WERI-Rb-1 (cell line): ENCODE measurements around the gene LAPTM5.

Experiments used
- DNase-seq: peaks from one replicate; pipeline ENCODE4 v3.0.0-alpha.2; 2020
- H3K27ac ChIP-seq: fragments of 250-450 bp; sonication (Bioruptor Pico); 2 replicates; pipeline ENCODE4 v1.5.1; 2020; ENCODE audit warnings: mild to moderate bottlenecking, moderate library complexity
- H3K27me3 ChIP-seq: fragments of 250-450 bp; sonication (Bioruptor Pico); 2 replicates; pipeline ENCODE4 v1.5.1; 2021; ENCODE audit warnings: mild to moderate bottlenecking, low read depth, moderate library complexity; ENCODE audit not compliant: insufficient read depth, severe bottlenecking
- H3K36me3 ChIP-seq: fragments of 250-450 bp; sonication (Bioruptor Pico); 2 replicates; pipeline ENCODE4 v1.5.1; 2020; ENCODE audit warnings: mild to moderate bottlenecking, moderate library complexity
- H3K4me3 ChIP-seq: 2 replicates; pipeline ENCODE4 v1.5.1; 2011; ENCODE audit warnings: low read depth, mild to moderate bottlenecking, control low read depth, low read length
- H3K9me3 ChIP-seq: fragments of 250-450 bp; sonication (Bioruptor Pico); 2 replicates; pipeline ENCODE4 v1.5.1; 2021; ENCODE audit warnings: mild to moderate bottlenecking, moderate library complexity; ENCODE audit not compliant: severe bottlenecking
- CTCF ChIP-seq: IDR thresholded peaks from 2 replicates; pipeline ENCODE4 v1.5.1; 2011; ENCODE audit warnings: low read depth, mild to moderate bottlenecking, control low read depth, inconsistent platforms, low read length

The LAPTM5 gene

DNA sequence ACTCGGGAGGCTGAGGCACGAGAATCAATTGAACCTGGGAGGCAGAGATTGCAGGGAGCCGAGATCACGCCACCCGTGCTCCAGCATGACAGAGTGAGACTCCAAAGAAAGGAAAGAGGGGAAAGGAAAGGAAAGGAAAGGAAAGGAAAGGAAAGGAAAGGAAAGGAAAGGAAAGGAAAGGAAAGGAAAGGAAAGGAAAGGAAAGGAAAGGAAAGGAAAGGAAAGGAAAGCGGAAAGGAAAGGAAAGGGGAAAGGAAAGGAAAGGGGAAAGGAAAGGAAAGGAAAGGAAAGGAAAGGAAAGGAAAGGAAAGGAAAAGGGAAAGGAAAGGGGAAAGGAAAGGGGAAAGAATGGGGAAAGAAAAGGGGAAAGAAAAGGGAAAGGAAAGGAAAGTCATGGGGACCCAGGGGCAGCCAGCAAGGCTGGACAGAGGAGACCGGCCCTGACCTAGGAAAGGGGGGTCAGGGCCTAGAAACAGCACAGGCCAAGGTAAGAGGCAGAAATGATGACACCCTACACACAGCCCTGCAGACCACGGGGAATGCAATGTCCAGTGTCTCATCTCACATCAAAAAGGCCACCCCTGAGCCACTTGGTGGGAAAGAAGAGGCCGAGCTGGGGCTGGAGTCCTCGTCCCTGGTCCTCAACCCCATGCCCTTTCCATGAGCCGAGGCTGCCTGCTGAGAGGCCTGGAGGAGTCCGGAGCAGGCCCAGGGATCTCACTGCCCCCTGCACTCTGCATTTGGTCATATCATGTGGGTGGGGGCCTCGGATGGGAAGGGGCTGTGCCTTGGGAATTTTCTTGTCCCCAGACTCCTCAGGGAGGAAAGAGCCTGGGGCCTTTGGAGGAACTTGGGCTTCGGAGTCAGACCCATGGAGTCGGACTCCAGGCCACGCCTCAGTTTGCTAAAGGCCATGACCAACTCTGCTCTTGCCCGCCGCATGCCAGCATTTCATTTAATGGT is 18.8 kb upstream of the LAPTM5 start:
- no peak for TF ChIP-seq CTCF
- H3K4me3 ChIP-seq: no peak overlapping the region
- DNase-seq: no peak
- no peaks in the 10 kb centered on the region for H3K36me3 ChIP-seq
- no peaks in the 10 kb centered on the region for H3K9me3 ChIP-seq
- no peaks in the 10 kb centered on the region for H3K27me3 ChIP-seq
- no peak overlapping the region for H3K27ac ChIP-seq

DNA sequence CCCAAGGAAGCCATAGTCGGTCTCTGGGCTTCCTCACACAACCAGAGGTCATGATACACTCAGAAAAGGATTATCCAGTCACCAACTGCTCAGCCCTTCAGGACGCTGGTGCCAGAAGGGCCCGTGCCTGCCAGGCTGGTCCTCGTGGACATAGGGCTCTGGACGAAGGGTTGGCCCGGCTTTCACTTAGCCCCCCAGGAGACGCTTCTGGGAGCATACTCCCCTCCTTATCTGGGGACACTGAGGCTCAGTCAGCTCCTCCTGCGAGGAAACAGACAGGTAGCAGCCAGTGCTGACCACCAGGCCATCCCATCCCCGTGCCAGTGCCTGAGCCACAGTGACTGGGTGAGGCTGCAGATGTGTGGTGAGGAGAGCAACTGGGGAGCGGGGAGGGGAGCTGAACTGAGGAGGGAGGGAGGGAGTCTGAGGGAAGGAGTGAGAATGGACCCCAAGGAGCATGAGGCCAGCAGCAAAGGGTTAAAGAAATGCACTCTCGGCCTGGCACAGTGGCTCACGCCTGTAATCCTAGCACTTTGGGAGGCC is 17.9 kb upstream of the LAPTM5 start:
- H3K27ac ChIP-seq: no peak overlapping the region
- no peaks in the 10 kb centered on the region for H3K9me3 ChIP-seq
- H3K4me3 ChIP-seq: no peak overlapping the region
- TF ChIP-seq CTCF: no peak
- no peak for DNase-seq
- no peaks in the 10 kb centered on the region for H3K27me3 ChIP-seq
- no peaks in the 10 kb centered on the region for H3K36me3 ChIP-seq

DNA sequence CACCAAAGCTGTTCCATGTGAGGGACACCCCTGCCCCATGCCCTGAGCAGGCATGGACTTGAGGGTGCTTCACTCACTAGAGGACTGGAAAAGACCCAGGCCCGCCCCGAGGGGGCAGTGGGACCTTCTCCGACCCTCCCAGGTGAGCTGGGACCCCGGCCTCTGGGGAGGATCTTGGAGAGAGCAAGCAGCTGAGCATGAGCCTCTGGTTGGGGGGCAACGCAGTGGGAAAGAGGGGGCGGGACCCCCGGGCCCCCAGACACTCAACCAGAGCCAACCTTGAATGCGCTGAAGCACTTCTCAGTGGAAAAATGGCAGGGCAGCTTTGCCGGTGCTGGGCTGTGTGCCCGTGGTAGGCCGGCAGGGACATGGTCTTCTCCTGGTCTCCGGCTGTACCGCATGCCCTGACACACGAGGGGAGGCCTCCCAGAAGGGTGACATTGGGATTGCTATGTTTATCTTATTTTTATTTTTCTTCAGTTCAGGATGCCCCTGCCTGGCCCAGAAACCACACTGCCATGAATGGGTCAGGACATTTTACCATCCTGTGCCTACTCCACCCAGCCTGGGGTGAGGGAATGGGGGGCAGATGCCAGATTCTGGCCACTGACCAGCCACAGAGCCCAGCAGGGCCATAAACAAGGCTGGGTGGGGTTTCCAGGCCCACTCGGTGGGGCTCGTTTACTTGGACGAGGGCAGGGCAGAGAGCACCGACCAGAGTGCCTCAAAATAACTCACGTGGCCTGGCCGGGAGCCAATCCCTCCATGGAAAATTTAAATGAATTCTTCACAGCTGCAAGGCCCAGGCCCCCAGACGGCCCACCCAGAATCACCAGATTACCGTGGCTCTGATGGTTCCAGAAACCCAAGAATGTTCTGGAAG is 17.2 kb upstream of the LAPTM5 start:
- TF ChIP-seq CTCF: no peak
- Histone ChIP-seq H3K36me3 (no peaks in the 10 kb centered on the region), H3K4me3 (no peak overlapping the region), H3K9me3 (no peaks in the 10 kb centered on the region), H3K27me3 (no peaks in the 10 kb centered on the region), H3K27ac (no peak overlapping the region)
- DNase-seq: no peak

GRCh38 chr1:30773722-30774358 is 16.3 kb upstream of the LAPTM5 start:
- no peaks in the 10 kb centered on the region for H3K9me3 ChIP-seq
- no peak for DNase-seq
- no peak for TF ChIP-seq CTCF
- no peaks in the 10 kb centered on the region for H3K27me3 ChIP-seq
- H3K4me3 ChIP-seq: no peak overlapping the region
- H3K27ac ChIP-seq: no peak overlapping the region
- H3K36me3 ChIP-seq: no peaks in the 10 kb centered on the region

- Histone ChIP-seq H3K4me3 (no peak overlapping the region), H3K27me3 (no peaks in the 10 kb centered on the region), H3K27ac (no peak overlapping the region), H3K9me3 (no peaks in the 10 kb centered on the region), H3K36me3 (no peaks in the 10 kb centered on the region)
- no peak for DNase-seq
- no peak for TF ChIP-seq CTCF
Measured at GRCh38 chr1:30771005-30771404, 13.4 kb upstream of the LAPTM5 start.
